ENCODE measurements around the gene SRGAP1. TPM values are rescaled to one million over a fixed set of nuclear protein-coding genes. Genes with fewer than 3 reads are reported as not detected.

Gene SRGAP1
- total RNA-seq, 1 experiment from 2014 or later, result 26.8 TPM

GRCh38 chr12:64058541-64059265 lies 214.2 kb downstream of the SRGAP1 start:
- ChIA-PET POLR2A (no interaction called here), CTCF (no interaction called here)
- in situ Hi-C loops (cut with HindIII; ENCODE audit: low pct_unique_long_range_greater_than_20kb, low sequenced_read_pairs) (no loop called here), intact Hi-C loops (cut with micrococcal nuclease; ENCODE audit: unreplicated experiment) (no loop called here)
- no peak for DNase-seq (ENCODE audit: low read depth, low spot score)
- no TSS peak for BruUV-seq (replicated peaks)
- Histone ChIP-seq H3K27ac (ENCODE audit: low read length) (no peak overlapping the region), H3K4me1 (ENCODE audit: control insufficient read depth, insufficient read depth, low read length) (no peaks in the 10 kb centered on the region), H3K27me3 (ENCODE audit: control insufficient read depth, insufficient read depth, low read length) (no peaks in the 10 kb centered on the region), H3K36me3 (ENCODE audit: control insufficient read depth, insufficient read depth, low read length) (no peaks in the 10 kb centered on the region; the same call in 1 of the 2 replicates), H3K9me3 (ENCODE audit: control insufficient read depth, insufficient read depth, low read depth, low read length) (no peaks in the 10 kb centered on the region), H3K4me3 (ENCODE audit: low read depth in 2 of 2, low read length in 2 of 2) (no peak overlapping the region)
- no peak for ATAC-seq
- TF ChIP-seq CTCF (IDR thresholded peaks at IDR 0.05) (no peak), TCF7L2 (IDR thresholded peaks at IDR 0.05; ENCODE audit: low read depth, low read length) (no peak), POLR2AphosphoS5 (IDR thresholded peaks at IDR 0.05; ENCODE audit: low read depth, low read length) (no peak), SIN3A (IDR thresholded peaks at IDR 0.05; ENCODE audit: borderline replicate concordance, insufficient read depth, low read depth, low read length) (no peak), REST (IDR thresholded peaks at IDR 0.05; ENCODE audit: insufficient read depth in 1 of 2, low read depth in 2 of 2, low read length in 1 of 2) (no peak)

- no peak overlapping the region for H3K27ac ChIP-seq (ENCODE audit: low read length)
- no peaks in the 10 kb centered on the region for H3K4me1 ChIP-seq (ENCODE audit: control insufficient read depth, insufficient read depth, low read length)
- no peaks in the 10 kb centered on the region for H3K27me3 ChIP-seq (ENCODE audit: control insufficient read depth, insufficient read depth, low read length)
- no peaks in the 10 kb centered on the region for H3K9me3 ChIP-seq (ENCODE audit: control insufficient read depth, insufficient read depth, low read depth, low read length)
- TF ChIP-seq POLR2AphosphoS5 (IDR thresholded peaks at IDR 0.05; ENCODE audit: low read depth, low read length), result no peak
- no peak for TF ChIP-seq CTCF (IDR thresholded peaks at IDR 0.05)
- no peak for TF ChIP-seq SIN3A (IDR thresholded peaks at IDR 0.05; ENCODE audit: borderline replicate concordance, insufficient read depth, low read depth, low read length)
- TF ChIP-seq TCF7L2 (IDR thresholded peaks at IDR 0.05; ENCODE audit: low read depth, low read length), result no peak
- TF ChIP-seq REST (IDR thresholded peaks at IDR 0.05; ENCODE audit: insufficient read depth in 1 of 2, low read depth in 2 of 2, low read length in 1 of 2), result no peak
- no peak for DNase-seq (ENCODE audit: low read depth, low spot score)
- intact Hi-C loops (cut with micrococcal nuclease; ENCODE audit: unreplicated experiment), result no loop called here
- ChIA-PET POLR2A (no interaction called here), CTCF (no interaction called here)
- ATAC-seq, result no peak
- in situ Hi-C loops (cut with HindIII; ENCODE audit: low pct_unique_long_range_greater_than_20kb, low sequenced_read_pairs), result no loop called here
- no peak overlapping the region for H3K4me3 ChIP-seq (ENCODE audit: low read depth in 2 of 2, low read length in 2 of 2)
- BruUV-seq (replicated peaks), result no TSS peak
- no peaks in the 10 kb centered on the region; the same call in 1 of the 2 replicates for H3K36me3 ChIP-seq (ENCODE audit: control insufficient read depth, insufficient read depth, low read length)
Observed at GRCh38 chr12:64059685-64060084, 215.2 kb downstream of the SRGAP1 start.
